Measurements from ENCODE around the gene ARHGAP40.
A peak's percentile ranks its signal among the peaks of the same experiment; 100 is the strongest.

ARHGAP40 gene

DNA sequence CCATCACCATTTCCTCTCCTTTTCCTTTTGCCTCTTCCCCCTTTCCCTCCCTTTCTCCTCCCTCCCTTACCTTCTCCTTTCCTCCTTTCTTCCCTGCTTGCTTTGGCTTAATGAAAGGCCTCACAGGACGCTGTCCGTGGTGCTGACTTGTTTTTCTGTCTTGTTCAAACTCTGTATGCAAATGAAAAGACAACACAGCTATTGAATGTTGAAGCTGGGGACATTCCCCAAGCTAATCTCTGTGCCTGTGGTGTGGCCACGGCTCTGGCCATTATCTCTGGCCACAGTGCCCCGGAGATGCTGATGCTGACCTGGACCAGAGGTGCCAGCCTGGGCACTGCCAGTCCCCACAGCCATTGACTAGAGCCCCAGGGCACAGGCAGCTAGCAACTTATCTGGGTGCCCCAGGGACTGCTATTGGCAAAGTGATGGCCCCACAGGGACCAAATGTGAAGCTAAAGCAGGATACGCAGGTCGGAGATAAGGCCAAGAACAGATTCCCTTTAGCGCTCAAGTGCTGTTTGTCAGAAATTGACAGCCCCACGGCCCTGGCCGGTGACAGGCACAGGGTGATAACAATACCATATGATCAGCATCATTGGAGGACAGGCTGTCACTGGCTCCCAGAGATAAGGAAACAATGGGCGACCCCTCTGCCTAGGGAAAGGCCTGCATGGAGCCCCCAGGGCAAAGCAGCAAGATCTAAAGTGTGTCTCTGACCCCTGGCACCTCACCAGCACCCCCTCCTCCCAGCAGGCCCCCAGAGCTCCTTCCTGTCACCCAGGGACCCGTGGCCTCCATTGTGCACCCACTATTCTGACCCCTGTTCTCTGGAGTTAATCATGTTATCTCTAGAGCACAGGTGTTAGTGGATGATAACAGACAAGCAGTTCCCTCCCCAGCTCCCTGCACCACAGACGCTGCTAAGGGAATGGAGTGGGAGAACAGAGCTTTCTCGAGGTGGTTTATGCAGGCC lies 91.1 kb downstream of the ARHGAP40 start:
- peak; percentile 11 for DNase-seq

DNA sequence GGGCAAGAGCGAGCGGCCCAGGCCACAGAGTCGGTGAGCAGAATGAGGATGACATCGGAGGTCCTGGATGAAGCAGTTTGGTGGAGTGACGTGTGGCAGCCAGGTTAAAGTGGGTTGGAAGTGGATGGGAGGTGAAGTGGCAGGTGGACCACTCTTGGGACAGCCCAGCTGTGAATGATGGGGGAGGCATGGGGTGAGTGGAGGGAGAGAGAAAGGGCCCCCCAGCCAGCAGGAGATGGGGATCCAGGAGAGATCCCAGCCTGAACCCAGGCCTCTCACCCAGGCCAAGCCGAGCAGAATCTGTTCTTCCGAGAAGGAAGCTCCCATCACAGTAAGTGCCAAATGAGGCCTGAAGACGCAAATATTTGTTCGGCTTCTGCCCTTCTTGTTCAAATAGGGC lies 95.7 kb downstream of the ARHGAP40 start:
- DNase-seq: no peak

DNA sequence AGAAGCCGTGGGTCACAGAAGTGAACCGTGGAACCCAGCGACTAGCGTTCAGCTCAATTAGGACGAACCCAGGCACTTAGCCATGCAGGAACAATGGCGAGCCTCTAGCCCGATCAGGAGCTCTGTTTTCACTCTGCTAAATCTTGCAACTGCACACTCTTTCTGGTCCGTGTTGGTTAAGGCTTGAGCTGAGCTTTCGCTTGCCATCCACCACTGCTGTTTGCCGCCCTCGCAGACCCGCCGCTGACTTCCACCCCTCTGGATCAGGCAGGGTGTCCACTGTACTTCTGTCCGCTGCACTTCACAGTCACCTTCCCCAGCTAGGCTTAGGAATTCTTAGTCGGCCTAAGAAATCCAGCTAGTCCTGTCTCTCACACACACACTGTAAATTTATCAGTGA lies 96.9 kb downstream of the ARHGAP40 start:
- DNase-seq: no peak

DNA sequence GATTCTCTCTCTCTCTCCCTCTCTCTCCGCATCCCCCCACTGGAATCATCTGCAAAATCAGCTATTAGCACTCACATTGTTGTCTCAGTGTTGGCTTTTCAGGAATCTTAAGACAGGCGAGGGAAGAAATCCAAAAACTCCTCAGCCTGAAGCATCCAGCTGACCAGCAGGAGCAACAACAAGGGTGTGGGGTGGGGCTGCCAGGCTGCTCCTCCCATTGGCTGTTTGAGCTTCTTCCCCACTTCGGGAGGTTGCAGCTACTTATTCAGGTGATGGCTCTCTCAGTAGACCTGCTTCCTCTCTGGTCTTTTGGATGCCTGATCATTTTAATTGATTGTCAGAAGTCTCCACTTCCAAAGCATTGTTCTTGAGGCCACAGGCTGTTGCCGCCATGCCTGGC lies 98.5 kb downstream of the ARHGAP40 start:
- DNase-seq: no peak
